SK-N-SH (cell line): ENCODE data around the gene TM6SF1. TPM values are rescaled to one million over a fixed set of nuclear protein-coding genes. Genes with fewer than 3 reads are reported as not detected.
"Not testable (repeated sequence)": the region's sequence is repeated elsewhere in the genome, so short reads cannot be mapped to it uniquely, and the experiment has no call there.

Experiments
- CTCF ChIA-PET: fragments of 300-600, 350-600 bp; formaldehyde crosslinking; extraction: SDS; loops from one replicate; lab custom pipeline; 2021; lab: Yijun Ruan, JAX
- POLR2A ChIA-PET: fragments of 350-600 bp; sonication (Branson Sonifier 250); formaldehyde crosslinking; extraction: SDS; loops from one replicate; lab custom pipeline; 2020; ENCODE audit warnings: antibody characterized with exemption, inconsistent platforms; lab: Yijun Ruan, JAX
- DNase-seq: peaks from one replicate; pipeline ENCODE4 v3.0.0; 2012
- H2AFZ ChIP-seq: fragments of 200-600 bp; sonication (generic); 2 replicates; pipeline ENCODE4 v1.8.1; 2016; ENCODE audit warnings: antibody characterized with exemption, mild to moderate bottlenecking, low read depth
- H3F3A ChIP-seq: fragments of 200-600 bp; sonication (generic); replicated peaks from 2 replicates; pipeline ENCODE3; 2016; ENCODE audit warnings: antibody characterized with exemption, mild to moderate bottlenecking; ENCODE audit not compliant: insufficient read depth
- H3K27ac ChIP-seq, 2 experiments: fragments of 200-500 bp in 1 of 2; fragments of 200-600 bp in 1 of 2; sonication (Bioruptor generic) in 1 of 2; sonication (generic), shearing (Covaris generic) in 1 of 2; 2 replicates each; pipeline versions ENCODE4 v1.5.1 to v1.6.1; 2014 to 2016; ENCODE audit warnings: low read depth in 2 of 2, inconsistent platforms in 1 of 2, low read length in 1 of 2, mild to moderate bottlenecking in 1 of 2, mixed read lengths in 1 of 2
- H3K27me3 ChIP-seq: fragments of 200-600 bp; sonication (generic), shearing (Covaris generic); 2 replicates; pipeline ENCODE4 v1.6.1; 2016; ENCODE audit warnings: mixed run types; ENCODE audit not compliant: insufficient read depth
- H3K36me3 ChIP-seq, 2 experiments: fragments of 200-500 bp in 1 of 2; fragments of 200-600 bp in 1 of 2; sonication (Bioruptor generic) in 1 of 2; sonication (generic) in 1 of 2; replicated peaks in 1 of 2; 2 replicates each; pipeline versions ENCODE3 to v1.5.1; 2014 to 2016; ENCODE audit warnings: low read length in 1 of 2, mild to moderate bottlenecking in 1 of 2; ENCODE audit not compliant: insufficient read depth in 2 of 2, control insufficient read depth in 1 of 2
- H3K4me1 ChIP-seq, 2 experiments: fragments of 200-500 bp in 1 of 2; fragments of 200-600 bp in 1 of 2; sonication (Bioruptor generic) in 1 of 2; sonication (generic), shearing (Covaris generic) in 1 of 2; 2 replicates each; pipeline versions ENCODE4 v1.5.1 to v1.6.1; 2014 to 2016; ENCODE audit warnings: low read depth in 1 of 2, low read length in 1 of 2, mixed run types in 1 of 2; ENCODE audit not compliant: insufficient read depth in 2 of 2, control insufficient read depth in 1 of 2
- H3K4me2 ChIP-seq: fragments of 200-600 bp; sonication (generic), shearing (Covaris generic); 2 replicates; pipeline ENCODE4 v1.6.1; 2017; ENCODE audit warnings: mixed run types
- H3K4me3 ChIP-seq, 2 experiments: fragments of 200-500 bp in 1 of 2; fragments of 200-600 bp in 1 of 2; sonication (Bioruptor generic) in 1 of 2; sonication (generic), shearing (Covaris generic) in 1 of 2; 2 replicates each; pipeline versions ENCODE4 v1.5.1 to v1.8.1; 2014 to 2016; ENCODE audit warnings: low read depth in 2 of 2, inconsistent platforms in 1 of 2, low read length in 1 of 2, mild to moderate bottlenecking in 1 of 2, mixed read lengths in 1 of 2, moderate library complexity in 1 of 2
- H3K79me2 ChIP-seq: fragments of 200-600 bp; sonication (generic); 2 replicates; pipeline ENCODE4 v1.8.1; 2017; ENCODE audit warnings: mild to moderate bottlenecking; ENCODE audit not compliant: insufficient read depth
- H3K9ac ChIP-seq: fragments of 200-600 bp; sonication (generic); 2 replicates; pipeline ENCODE4 v1.6.1; 2017; ENCODE audit warnings: mixed run types
- H3K9me2 ChIP-seq: fragments of 200-600 bp; sonication (generic); 2 replicates; pipeline ENCODE4 v1.6.1; 2017; ENCODE audit warnings: mixed run types
- H3K9me3 ChIP-seq: fragments of 200-600 bp; sonication (generic); 2 replicates; pipeline ENCODE4 v1.6.1; 2017; ENCODE audit warnings: mixed run types, mild to moderate bottlenecking, moderate library complexity
- H4K20me1 ChIP-seq: fragments of 200-600 bp; sonication (generic); 2 replicates; pipeline ENCODE4 v1.6.1; 2017; ENCODE audit warnings: mild to moderate bottlenecking, mixed run types; ENCODE audit not compliant: insufficient read depth
- CHD2 ChIP-seq: fragments of 150-350 bp; IDR thresholded peaks from 2 replicates; pipeline ENCODE4 v1.6.1; 2018; ENCODE audit warnings: low read length; ENCODE audit not compliant: partially characterized antibody
- ELF1 ChIP-seq: IDR thresholded peaks from 2 replicates; pipeline ENCODE4 v1.4.0; 2012
- EZH2phosphoT487 ChIP-seq: fragments of 200-600 bp; sonication (generic); IDR thresholded peaks from 2 replicates; pipeline ENCODE4 v1.6.1; 2017; ENCODE audit warnings: low read depth, mixed run types, mild to moderate bottlenecking, antibody characterized with exemption, moderate library complexity, borderline replicate concordance
- GABPA ChIP-seq: IDR thresholded peaks from 2 replicates; pipeline ENCODE4 v1.4.0; 2012; ENCODE audit warnings: low read depth, mild to moderate bottlenecking
- GATA2 ChIP-seq: sonication (generic); formaldehyde crosslinking; IDR thresholded peaks from 2 replicates; pipeline ENCODE4 v1.5.0; 2020; ENCODE audit warnings: mild to moderate bottlenecking, missing genetic modification reagents
- JUND ChIP-seq: IDR thresholded peaks from 2 replicates; pipeline ENCODE4 v1.4.0; 2012
- MEF2A ChIP-seq: IDR thresholded peaks from 2 replicates; pipeline ENCODE4 v1.4.0; 2012; ENCODE audit warnings: low read depth, borderline replicate concordance
- NFIC ChIP-seq: IDR thresholded peaks from 2 replicates; pipeline ENCODE4 v1.4.0; 2012; ENCODE audit warnings: borderline replicate concordance
- NRF1 ChIP-seq: IDR thresholded peaks from 2 replicates; pipeline ENCODE4 v1.6.1; 2012; ENCODE audit warnings: low read depth, mild to moderate bottlenecking, low read length
- RCOR1 ChIP-seq: fragments of 150-350 bp; IDR thresholded peaks from 2 replicates; pipeline ENCODE4 v1.6.1; 2017; ENCODE audit warnings: antibody characterized with exemption, low read length
- SMC3 ChIP-seq: IDR thresholded peaks from 2 replicates; pipeline ENCODE4 v1.6.1; 2012; ENCODE audit warnings: low read depth, low read length, improper control_type of control experiment
- TCF12 ChIP-seq: IDR thresholded peaks from 2 replicates; pipeline ENCODE4 v1.4.0; 2012
- TEAD4 ChIP-seq: IDR thresholded peaks from 2 replicates; pipeline ENCODE4 v1.4.0; 2012; ENCODE audit warnings: mild to moderate bottlenecking, borderline replicate concordance; ENCODE audit not compliant: insufficient read depth
- USF1 ChIP-seq: IDR thresholded peaks from 2 replicates; pipeline ENCODE4 v1.4.0; 2012; ENCODE audit warnings: low read depth, borderline replicate concordance
- YY1 ChIP-seq: IDR thresholded peaks from 2 replicates; pipeline ENCODE4 v1.4.0; 2012; ENCODE audit warnings: low read depth, mild to moderate bottlenecking
- WGBS: methylation state at CpG from one replicate; pipeline ENCODE4 v1.1.6; 2017; ENCODE audit warnings: low lambda C conversion rate; 5-methylcytosine and 5-hydroxymethylcytosine counted together
- polyA plus RNA-seq, 3 experiments: library from polyadenylated mRNA; depleted of rRNA; stranded (reverse); fragments of >200 nt; gene quantifications; 2 replicates each; pipeline ENCODE4 v1.2.3, GENCODE V29; 2012
- TF ChIP-seq, protein P1 (sequence below): IDR thresholded peaks from 2 replicates; pipeline ENCODE4 v1.4.0; 2012; ENCODE audit warnings: low read depth, borderline replicate concordance
- TF ChIP-seq, protein P2 (sequence below): fragments of 150-350 bp; IDR thresholded peaks from 2 replicates; pipeline ENCODE4 v1.6.1; 2016; ENCODE audit warnings: mild to moderate bottlenecking, low read depth, low read length

TM6SF1 gene
- polyA plus RNA-seq, 1 of the 3 experiments (the other 2 are of a cell fraction) = 0.12 TPM

- TF ChIP-seq, protein P1, sequence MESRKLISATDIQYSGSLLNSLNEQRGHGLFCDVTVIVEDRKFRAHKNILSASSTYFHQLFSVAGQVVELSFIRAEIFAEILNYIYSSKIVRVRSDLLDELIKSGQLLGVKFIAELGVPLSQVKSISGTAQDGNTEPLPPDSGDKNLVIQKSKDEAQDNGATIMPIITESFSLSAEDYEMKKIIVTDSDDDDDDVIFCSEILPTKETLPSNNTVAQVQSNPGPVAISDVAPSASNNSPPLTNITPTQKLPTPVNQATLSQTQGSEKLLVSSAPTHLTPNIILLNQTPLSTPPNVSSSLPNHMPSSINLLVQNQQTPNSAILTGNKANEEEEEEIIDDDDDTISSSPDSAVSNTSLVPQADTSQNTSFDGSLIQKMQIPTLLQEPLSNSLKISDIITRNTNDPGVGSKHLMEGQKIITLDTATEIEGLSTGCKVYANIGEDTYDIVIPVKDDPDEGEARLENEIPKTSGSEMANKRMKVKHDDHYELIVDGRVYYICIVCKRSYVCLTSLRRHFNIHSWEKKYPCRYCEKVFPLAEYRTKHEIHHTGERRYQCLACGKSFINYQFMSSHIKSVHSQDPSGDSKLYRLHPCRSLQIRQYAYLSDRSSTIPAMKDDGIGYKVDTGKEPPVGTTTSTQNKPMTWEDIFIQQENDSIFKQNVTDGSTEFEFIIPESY = no peak
- TF ChIP-seq GATA2 (no peak), USF1 (no peak), JUND (no peak), NFIC (no peak), ELF1 (no peak)
Observed at GRCh38 chr15:83082730-83083386, 24.6 kb upstream of the TM6SF1 start (continued).

GRCh38 chr15:83085461-83085860 is 22.0 kb upstream of the TM6SF1 start:
- H3K27ac ChIP-seq, H3K9me2 ChIP-seq, H3K9me3 ChIP-seq, H3K79me2 ChIP-seq, CTCF ChIA-PET, DNase-seq, H3K27me3 ChIP-seq, H3F3A ChIP-seq, H4K20me1 ChIP-seq, POLR2A ChIA-PET, H3K36me3 ChIP-seq, H2AFZ ChIP-seq, H3K9ac ChIP-seq, H3K4me1 ChIP-seq, H3K4me3 ChIP-seq, H3K4me2 ChIP-seq: not testable (repeated sequence)
- 48% methylated on average over 3 of the region's 3 CpGs for WGBS

DNA sequence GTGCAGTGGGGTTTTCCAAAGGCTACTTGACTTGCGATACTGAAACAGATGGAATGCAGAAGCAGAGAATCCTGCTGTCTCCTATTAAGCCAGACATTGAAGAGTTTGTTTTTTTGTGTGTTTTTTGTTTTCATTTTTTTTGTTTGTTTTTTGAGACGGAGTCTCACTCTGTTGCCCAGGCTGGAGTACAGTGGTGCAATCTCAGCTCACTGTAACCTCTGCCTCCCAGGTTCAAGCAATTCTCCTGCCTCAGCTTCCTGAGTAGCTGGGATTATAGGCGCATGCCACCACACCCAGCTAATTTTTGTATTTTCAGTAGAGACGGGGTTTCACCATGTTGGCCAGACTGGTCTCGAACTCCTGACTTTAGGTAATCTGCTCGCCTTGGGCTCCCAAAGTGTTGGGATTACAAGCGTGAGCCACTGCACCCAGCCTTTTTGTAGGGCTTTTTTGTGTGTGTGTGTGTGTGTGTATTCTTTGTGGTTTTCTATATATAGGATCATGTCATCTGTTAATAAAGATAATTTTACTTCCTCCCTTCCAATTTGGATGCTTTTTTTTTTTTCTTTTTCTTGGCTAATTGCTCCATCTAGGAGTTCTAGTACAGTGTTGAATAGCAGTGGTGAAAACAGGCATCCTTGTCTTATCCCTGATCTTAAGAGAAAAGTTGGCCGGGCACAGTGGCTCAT is 21.4 kb upstream of the TM6SF1 start:
- H3K4me2 ChIP-seq, H4K20me1 ChIP-seq, H3K9ac ChIP-seq, CTCF ChIA-PET, H3K9me3 ChIP-seq, H3K27ac ChIP-seq, H3K36me3 ChIP-seq, H2AFZ ChIP-seq, POLR2A ChIA-PET, H3K9me2 ChIP-seq, H3K4me1 ChIP-seq, H3K27me3 ChIP-seq, H3F3A ChIP-seq, H3K4me3 ChIP-seq, H3K79me2 ChIP-seq, DNase-seq: not testable (repeated sequence)
- WGBS = 61% methylated on average over 8 of the region's 8 CpGs

DNA sequence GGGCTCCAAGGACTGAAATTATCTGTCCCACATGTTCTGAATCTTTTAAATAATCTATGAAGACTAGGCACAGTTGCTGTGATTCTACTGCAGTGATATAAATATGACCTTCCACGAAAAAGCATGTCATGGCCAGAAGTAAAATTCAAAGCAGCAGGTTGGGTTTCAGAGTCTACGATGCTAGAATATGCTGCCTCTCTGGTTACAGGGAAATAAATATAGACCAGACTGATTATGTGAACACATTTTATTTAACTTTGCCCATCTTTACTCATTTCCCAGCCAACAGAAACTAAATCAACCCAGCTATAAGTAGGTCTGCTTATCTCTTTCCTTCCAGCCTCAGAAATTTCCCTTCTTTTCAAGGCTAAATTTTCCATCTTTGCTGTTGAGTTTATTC is 19.9 kb upstream of the TM6SF1 start:
- Histone ChIP-seq H3F3A (no peaks in the 10 kb centered on the region), H3K9me3 (no peaks in the 10 kb centered on the region), H3K9ac (no peak overlapping the region), H3K36me3 (no peaks in the 10 kb centered on the region), H3K4me1 (no peaks in the 10 kb centered on the region), H2AFZ (no peak overlapping the region), H3K4me2 (no peak overlapping the region), H3K4me3 (no peak overlapping the region), H4K20me1 (no peaks in the 10 kb centered on the region), H3K27me3 (no peaks in the 10 kb centered on the region; the same call in 1 of the 2 replicates), H3K27ac (no peak overlapping the region), H3K9me2 (no peaks in the 10 kb centered on the region), H3K79me2 (no peaks in the 10 kb centered on the region)
- POLR2A ChIA-PET = no interaction called here
- CTCF ChIA-PET = no interaction called here
- 60% methylated on average over 2 of the region's 2 CpGs for WGBS
- DNase-seq = no peak
- TF ChIP-seq GABPA (no peak), SMC3 (no peak), YY1 (no peak), MEF2A (no peak), RCOR1 (no peak), TEAD4 (no peak), NRF1 (no peak), EZH2phosphoT487 (no peak), CHD2 (no peak), TCF12 (no peak)
- TF ChIP-seq, protein P2, sequence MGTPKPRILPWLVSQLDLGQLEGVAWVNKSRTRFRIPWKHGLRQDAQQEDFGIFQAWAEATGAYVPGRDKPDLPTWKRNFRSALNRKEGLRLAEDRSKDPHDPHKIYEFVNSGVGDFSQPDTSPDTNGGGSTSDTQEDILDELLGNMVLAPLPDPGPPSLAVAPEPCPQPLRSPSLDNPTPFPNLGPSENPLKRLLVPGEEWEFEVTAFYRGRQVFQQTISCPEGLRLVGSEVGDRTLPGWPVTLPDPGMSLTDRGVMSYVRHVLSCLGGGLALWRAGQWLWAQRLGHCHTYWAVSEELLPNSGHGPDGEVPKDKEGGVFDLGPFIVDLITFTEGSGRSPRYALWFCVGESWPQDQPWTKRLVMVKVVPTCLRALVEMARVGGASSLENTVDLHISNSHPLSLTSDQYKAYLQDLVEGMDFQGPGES = no peak
